Natural killer cell (primary cell): ENCODE measurements around the gene BCL6. TPM values are rescaled to one million over a fixed set of nuclear protein-coding genes. Genes with fewer than 3 reads are reported as not detected.

Experiments
- ATAC-seq, 3 donors: fragments of 150-1000 bp in 2 of 3; fragments of 200-7000 bp in 1 of 3; cut with Tn5 transposase; 1 replicate in 1 of 3; 2 replicates in 2 of 3; pipeline ENCODE4 v1.10.0; 2021; ENCODE audit warnings: mild to moderate bottlenecking in 2 of 3, moderate library complexity in 2 of 3
- DNase-seq, 2 donors: peaks; one replicate each; pipeline versions ENCODE4 v3.0.0 to v3.0.0-alpha.2; 2013 to 2021; ENCODE audit warnings: mixed read lengths in 1 of 2
- H3K27ac ChIP-seq: one replicate; pipeline ENCODE4 v1.5.1; 2013; ENCODE audit warnings: mild to moderate bottlenecking, low read length
- H3K27me3 ChIP-seq: one replicate; pipeline ENCODE4 v1.6.1; 2013; ENCODE audit warnings: low read length; ENCODE audit not compliant: control insufficient read depth, insufficient read depth
- H3K36me3 ChIP-seq: one replicate; pipeline ENCODE4 v1.6.1; 2013; ENCODE audit warnings: low read length; ENCODE audit not compliant: control insufficient read depth, insufficient read depth
- H3K4me1 ChIP-seq: one replicate; pipeline ENCODE4 v1.6.1; 2013; ENCODE audit warnings: low read length; ENCODE audit not compliant: control insufficient read depth, insufficient read depth
- H3K4me3 ChIP-seq: one replicate; pipeline ENCODE4 v1.5.1; 2013; ENCODE audit warnings: low read length
- H3K9me3 ChIP-seq: one replicate; pipeline ENCODE4 v1.6.1; 2013; ENCODE audit warnings: low read length; ENCODE audit not compliant: control insufficient read depth, insufficient read depth
- H3K27ac Mint-ChIP-seq, 2 donors: one replicate each; pipeline ENCODE4 v1.8.0; 2022; ENCODE audit warnings: mild to moderate bottlenecking in 2 of 2, mixed read lengths in 2 of 2, moderate library complexity in 1 of 2
- H3K27me3 Mint-ChIP-seq, 2 donors: one replicate each; pipeline ENCODE4 v1.8.0; 2022; ENCODE audit warnings: low read depth in 2 of 2, mixed read lengths in 2 of 2
- H3K36me3 Mint-ChIP-seq: one replicate; pipeline ENCODE4 v1.8.0; 2022; ENCODE audit warnings: mixed read lengths
- H3K4me1 Mint-ChIP-seq, 2 donors: one replicate each; pipeline ENCODE4 v1.8.0; 2022; ENCODE audit warnings: mixed read lengths in 2 of 2
- H3K4me3 Mint-ChIP-seq: one replicate; pipeline ENCODE4 v1.8.0; 2022; ENCODE audit warnings: mild to moderate bottlenecking, moderate library complexity, mixed read lengths
- H3K9me3 Mint-ChIP-seq, 2 donors: one replicate each; pipeline ENCODE4 v1.8.0; 2022; ENCODE audit warnings: mixed read lengths in 2 of 2
- CTCF ChIP-seq: fragments of 200-600 bp; IDR thresholded peaks from one replicate; pipeline ENCODE4 v1.8.0; 2022; ENCODE audit warnings: antibody characterized with exemption
- WGBS: methylation state at CpG from one replicate; pipeline ENCODE4 v1.1.7; 2013; ENCODE audit warnings: missing lambda C conversion rate; ENCODE audit not compliant: insufficient coverage; 5-methylcytosine and 5-hydroxymethylcytosine counted together
- intact Hi-C: fragments of 100-400 bp; cut with micrococcal nuclease; formaldehyde crosslinking; loops from one replicate; pipeline ENCODE4 v1.14.2; 2022
- total RNA-seq, 4 donors: library from RNA; stranded (reverse); fragments of 120-200 nt in 1 of 4; gene quantifications; one replicate each; pipeline versions ENCODE4 v1.2.3 to v1.2.4, GENCODE V29; 2013 to 2022

The BCL6 gene
- total RNA-seq, 3 donors from 2014 or later (not counting 1 experiment from before 2014, with no cell fraction given) = 41.0 to 59.0 (median 45.2) TPM

GRCh38 chr3:187729598-187729997, 15.7 kb downstream of the BCL6 start:
- DNase-seq (no peak), ATAC-seq (no peak)
- no peak overlapping the region for H3K27ac ChIP-seq
- no peaks in the 10 kb centered on the region for H3K4me1 ChIP-seq
- no peak overlapping the region for H3K4me3 Mint-ChIP-seq
- H3K27me3 Mint-ChIP-seq = no peaks in the 10 kb centered on the region
- no peaks in the 10 kb centered on the region for H3K27me3 ChIP-seq
- WGBS = 96% methylated on average over 12 of the region's 12 CpGs
- no peaks in the 10 kb centered on the region for H3K4me1 Mint-ChIP-seq
- H3K36me3 ChIP-seq = peaks cover 78% of the 10 kb centered on the region
- intact Hi-C loops = no loop called here
- peaks cover 8% of the 10 kb centered on the region for H3K36me3 Mint-ChIP-seq
- no peaks in the 10 kb centered on the region for H3K9me3 Mint-ChIP-seq
- no peak overlapping the region for H3K27ac Mint-ChIP-seq
- no peak for TF ChIP-seq CTCF
- H3K4me3 ChIP-seq = no peak overlapping the region
- no peaks in the 10 kb centered on the region for H3K9me3 ChIP-seq

- H3K4me1 ChIP-seq = no peaks in the 10 kb centered on the region
- H3K36me3 ChIP-seq = peaks cover 83% of the 10 kb centered on the region
- H3K9me3 ChIP-seq = no peaks in the 10 kb centered on the region
- no peak for TF ChIP-seq CTCF
- no peaks in the 10 kb centered on the region for H3K9me3 Mint-ChIP-seq
- H3K36me3 Mint-ChIP-seq = peaks cover 13% of the 10 kb centered on the region
- H3K4me3 ChIP-seq = no peak overlapping the region
- intact Hi-C loops = no loop called here
- H3K27ac Mint-ChIP-seq = no peak overlapping the region
- H3K4me1 Mint-ChIP-seq = no peaks in the 10 kb centered on the region
- no peaks in the 10 kb centered on the region for H3K27me3 Mint-ChIP-seq
- ATAC-seq (no peak), DNase-seq (no peak)
- no peaks in the 10 kb centered on the region for H3K27me3 ChIP-seq
- H3K27ac ChIP-seq = no peak overlapping the region
- 95% methylated on average over 13 of the region's 13 CpGs for WGBS
- H3K4me3 Mint-ChIP-seq = no peak overlapping the region
These were observed 16.2 kb downstream of the BCL6 start for GRCh38 chr3:187728940-187729583.

- peaks cover 15% of the 10 kb centered on the region for H3K36me3 Mint-ChIP-seq
- Histone ChIP-seq H3K9me3 (no peaks in the 10 kb centered on the region), H3K27me3 (no peaks in the 10 kb centered on the region), H3K4me3 (no peak overlapping the region), H3K27ac (no peak overlapping the region), H3K36me3 (peaks cover 87% of the 10 kb centered on the region), H3K4me1 (no peaks in the 10 kb centered on the region)
- DNase-seq (no peak), ATAC-seq (no peak)
- intact Hi-C loops = no loop called here
- H3K9me3 Mint-ChIP-seq = no peaks in the 10 kb centered on the region
- 90% methylated on average over 8 of the region's 8 CpGs for WGBS
- no peak for TF ChIP-seq CTCF
- no peaks in the 10 kb centered on the region for H3K27me3 Mint-ChIP-seq
- no peak overlapping the region for H3K27ac Mint-ChIP-seq
- no peaks in the 10 kb centered on the region for H3K4me1 Mint-ChIP-seq
- H3K4me3 Mint-ChIP-seq = no peak overlapping the region
These were observed 17.0 kb downstream of the BCL6 start for GRCh38 chr3:187728248-187728647.

GRCh38 chr3:187726564-187726963, 18.7 kb downstream of the BCL6 start:
- intact Hi-C loops = no loop called here
- Mint-ChIP-seq H3K27me3 (no peaks in the 10 kb centered on the region), H3K4me3 (no peak overlapping the region), H3K4me1 (no peaks in the 10 kb centered on the region), H3K9me3 (no peaks in the 10 kb centered on the region), H3K27ac (no peak overlapping the region), H3K36me3 (peaks cover 32% of the 10 kb centered on the region)
- no peak for TF ChIP-seq CTCF
- WGBS = 96% methylated on average over 12 of the region's 13 CpGs
- no peak overlapping the region for H3K4me3 ChIP-seq
- H3K9me3 ChIP-seq = no peaks in the 10 kb centered on the region
- no peak overlapping the region for H3K27ac ChIP-seq
- no peak for DNase-seq
- ATAC-seq = peak in 1 of 3 donors; percentile 17
- H3K27me3 ChIP-seq = no peaks in the 10 kb centered on the region
- no peaks in the 10 kb centered on the region for H3K4me1 ChIP-seq
- H3K36me3 ChIP-seq = peaks cover 92% of the 10 kb centered on the region
